Chondrocyte (in vitro differentiated cells): ENCODE results near the gene KANK3. TPM values are rescaled to one million over a fixed set of nuclear protein-coding genes. Genes with fewer than 3 reads are reported as not detected.

ENCODE experiments used
- microRNA-seq: library from miRNA; unstranded; fragments of <30 nt; microRNA quantifications from one replicate; pipeline ENCODE4 v1.2.0, GENCODE V29; 2020; ENCODE audit warnings: borderline number of aligned reads
- total RNA-seq: library from RNA; stranded (reverse); gene quantifications from 3 replicates; pipeline ENCODE4 v1.2.1, GENCODE V29; 2021

Gene KANK3
- total RNA-seq, 1 donor from 2014 or later: 1.2 TPM

Small RNAs within 50 kb of the gene (microRNA-seq; reads per million reads assigned to microRNA genes)
- not detected for gene MIR4999

Other genes starting within 250 kb of the KANK3 start
- gene FBN3, start 193.7 kb downstream of the KANK3 start, total RNA-seq: 0.51 to 1.3 TPM (median 0.57 TPM) in 3 replicates
- gene CERS4, start 133.9 kb downstream of the KANK3 start, total RNA-seq: 16.3 to 26.0 TPM (median 24.7 TPM) in 3 replicates
- 39.3 to 44.0 TPM (median 41.7 TPM) in 3 replicates for gene CD320, start 34.9 kb downstream of the KANK3 start, total RNA-seq
- 25.0 to 34.1 TPM (median 26.6 TPM) in 3 replicates for gene NDUFA7, start 21.9 kb downstream of the KANK3 start, total RNA-seq
- 1,057 to 1,248 TPM (median 1,100 TPM) in 3 replicates for gene RPS28, start 21.8 kb downstream of the KANK3 start, total RNA-seq
- gene ANGPTL4, start 20.9 kb upstream of the KANK3 start, total RNA-seq: 56.4 to 143 TPM (median 127 TPM) in 3 replicates
- gene RAB11B, start 47.1 kb upstream of the KANK3 start, total RNA-seq: 96.4 to 106 TPM (median 104 TPM) in 3 replicates
- 35.0 to 42.5 TPM (median 37.5 TPM) in 3 replicates for gene MARCHF2, start 70.0 kb upstream of the KANK3 start, total RNA-seq
- 111 to 185 TPM (median 116 TPM) in 3 replicates for gene HNRNPM, start 101.7 kb upstream of the KANK3 start, total RNA-seq
- 0.20 to 0.46 TPM in 2 of 3 replicates, not detected in the other for gene PRAM1, start 159.4 kb upstream of the KANK3 start, total RNA-seq
- 22.0 to 26.8 TPM (median 25.3 TPM) in 3 replicates for gene ZNF414, start 170.9 kb upstream of the KANK3 start, total RNA-seq
- 0.23 to 0.50 TPM in 2 of 3 replicates, not detected in the other for gene MYO1F, start 234.2 kb upstream of the KANK3 start, total RNA-seq